Kasumi-1 (cell line): Measurements from ENCODE around the gene KRTAP9-4.
"Not testable (repeated sequence)": the region's sequence is repeated elsewhere in the genome, so short reads cannot be mapped to it uniquely, and the experiment has no call there.

Source experiments
- DNase-seq, 2 experiments: peaks; one replicate each; lab custom pipeline; 2025; lab: John Stamatoyannopoulos, UW

The KRTAP9-4 gene

DNA sequence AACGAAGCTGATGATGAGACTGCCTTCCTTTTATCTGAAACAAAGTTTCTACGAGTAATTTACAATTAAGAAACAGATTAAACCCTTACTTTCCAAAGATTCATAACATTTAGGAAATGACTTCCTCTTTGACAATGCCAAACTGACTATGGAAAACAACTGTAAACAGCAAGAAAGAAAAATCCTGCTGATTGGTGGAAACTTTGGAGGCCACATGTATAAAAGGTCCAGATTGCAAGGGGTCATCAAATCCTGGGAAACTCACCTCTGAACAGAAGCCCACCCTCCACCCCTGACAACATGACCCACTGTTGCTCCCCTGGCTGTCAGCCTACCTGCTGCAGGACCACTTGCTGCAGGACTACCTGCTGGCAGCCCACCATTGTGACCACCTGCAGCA lies 15.6 kb downstream of the KRTAP9-4 start, which contains the start of gene KRTAP9-6:
Gene KRTAP9-6 (plus strand): TSS at position 301 of the 400 bp plus-strand sequence. CDS start 0 bp downstream, at position 301.
- no peak for DNase-seq

GRCh38 chr17:41267711-41268110 lies 18.2 kb downstream of the KRTAP9-4 start:
- no peak for DNase-seq

GRCh38 chr17:41271323-41271722 lies 21.8 kb downstream of the KRTAP9-4 start:
- not testable (repeated sequence) for DNase-seq

GRCh38 chr17:41271858-41272257 lies 22.4 kb downstream of the KRTAP9-4 start:
- DNase-seq: no peak

- not testable (repeated sequence) for DNase-seq
These were observed 26.2 kb downstream of the KRTAP9-4 start, which contains the start of gene KRTAP9-7 for GRCh38 chr17:41275648-41276190. Gene KRTAP9-7, plus strand, starts transcription at chr17:41275698. Its CDS starts 0 bp downstream, at chr17:41275698.

GRCh38 chr17:41278176-41278955 lies 28.9 kb downstream of the KRTAP9-4 start:
- DNase-seq: no peak

DNA sequence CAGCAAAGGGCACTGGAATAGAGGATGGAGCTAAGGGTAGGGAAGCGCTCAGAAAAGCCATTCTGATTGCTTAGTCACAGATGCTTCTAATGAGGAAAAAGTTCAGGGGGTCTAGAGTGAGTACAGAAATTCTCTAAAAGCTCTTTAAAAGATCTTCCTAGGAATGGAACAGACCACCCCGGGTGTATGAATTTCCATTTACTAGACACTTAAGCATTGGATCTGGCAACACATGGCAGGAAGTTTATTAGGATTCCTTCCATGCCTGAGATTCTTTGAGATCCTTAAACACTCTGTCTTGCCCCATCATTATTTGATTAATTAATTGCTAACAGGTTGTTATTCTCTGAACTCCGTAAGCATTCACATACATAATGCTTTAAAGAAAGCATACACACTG lies 34.6 kb downstream of the KRTAP9-4 start:
- no peak for DNase-seq

GRCh38 chr17:41284546-41284945 lies 35.1 kb downstream of the KRTAP9-4 start:
- DNase-seq: no peak

DNA sequence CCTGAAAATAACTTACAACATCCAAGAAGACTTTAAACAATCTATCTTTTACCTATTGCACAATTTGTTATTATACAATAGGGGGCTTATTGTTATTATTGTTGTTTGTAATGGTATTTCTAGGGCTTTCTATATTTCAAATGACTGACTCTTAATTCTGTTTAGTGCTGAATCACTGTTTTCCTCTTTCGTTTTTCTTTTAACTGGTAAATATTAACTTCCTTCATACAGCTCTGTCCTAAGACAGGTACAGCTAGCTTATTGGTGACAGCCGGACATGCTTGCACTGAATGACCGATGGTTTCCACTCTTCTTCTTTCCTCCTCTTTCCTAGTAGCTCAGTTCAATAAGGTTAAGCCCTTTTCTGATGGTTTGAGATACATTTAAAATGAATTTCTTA lies 37.6 kb downstream of the KRTAP9-4 start:
- DNase-seq: no peak

DNA sequence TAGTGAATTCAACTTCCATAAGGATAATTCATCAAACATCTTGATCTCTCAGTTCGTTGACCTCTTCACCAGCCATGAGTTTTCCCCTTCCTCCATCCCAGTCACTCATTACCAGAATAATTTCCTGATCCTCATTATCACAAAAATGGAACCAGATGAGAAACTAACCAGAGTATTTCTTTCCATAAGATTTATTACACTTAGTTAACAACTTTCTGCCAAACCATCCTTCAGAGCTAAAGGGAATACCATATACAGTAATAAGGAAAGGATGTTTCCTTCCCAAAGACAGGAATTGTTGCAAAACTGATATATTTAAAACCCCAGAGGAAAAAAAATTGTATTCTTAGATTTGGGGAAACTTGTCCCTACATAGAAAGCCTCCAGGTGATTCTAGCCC lies 44.5 kb downstream of the KRTAP9-4 start:
- no peak for DNase-seq

DNA sequence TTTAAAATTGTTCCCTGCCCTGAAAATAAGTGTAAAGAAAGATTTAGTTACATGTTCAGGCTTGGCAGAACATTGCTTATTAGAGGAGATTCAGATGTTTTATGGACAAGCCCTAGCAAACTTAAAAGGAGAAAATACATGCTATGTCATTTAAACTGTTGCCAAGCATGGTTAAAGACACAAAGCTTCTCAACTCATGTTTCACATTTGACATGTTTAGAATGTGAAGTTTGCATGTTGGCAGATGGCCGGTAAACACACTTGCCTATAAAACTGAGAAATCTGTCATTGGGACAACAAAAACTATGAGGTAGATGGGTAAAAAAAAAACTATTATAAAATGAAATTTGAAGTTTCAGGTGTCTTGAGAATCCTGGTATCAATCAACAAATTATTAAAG lies 47.4 kb downstream of the KRTAP9-4 start:
- DNase-seq: no peak

GRCh38 chr17:41298458-41299135 lies 49.1 kb downstream of the KRTAP9-4 start:
- no peak for DNase-seq
